PFSK-1 (cell line): ENCODE data around the gene NOL11.

Source experiments
- FOXP2 ChIP-seq: optimal IDR thresholded peaks from 2 replicates; pipeline ENCODE3; 2011; ENCODE audit warnings: borderline replicate concordance, control low read depth, inconsistent platforms; ENCODE audit not compliant: insufficient read depth; ENCODE audit errors: extremely low read length, extremely low read depth
- POLR2AphosphoS5 ChIP-seq: IDR thresholded peaks from 2 replicates; pipeline ENCODE4 v1.6.1; 2012; ENCODE audit warnings: low read depth, mild to moderate bottlenecking, control low read depth, low read length, moderate library complexity
- SIN3A ChIP-seq: IDR thresholded peaks from 2 replicates; pipeline ENCODE4 v1.6.1; 2012; ENCODE audit warnings: mild to moderate bottlenecking, low read length, moderate library complexity, borderline replicate concordance; ENCODE audit not compliant: insufficient read depth
- TAF1 ChIP-seq: IDR thresholded peaks from 2 replicates; pipeline ENCODE4 v1.6.1; 2012; ENCODE audit warnings: low read length, control low read depth, borderline replicate concordance; ENCODE audit not compliant: insufficient read depth
- TF ChIP-seq, protein P1 (sequence below), 2 experiments: IDR thresholded peaks; 2 replicates each; pipeline versions ENCODE4 v1.6.1 to v1.8.0; 2011 to 2012; ENCODE audit warnings: low read depth in 2 of 2, low read length in 2 of 2, control low read depth in 1 of 2, inconsistent platforms in 1 of 2, mild to moderate bottlenecking in 1 of 2, moderate library complexity in 1 of 2; ENCODE audit not compliant: insufficient read depth in 1 of 2

DNA sequence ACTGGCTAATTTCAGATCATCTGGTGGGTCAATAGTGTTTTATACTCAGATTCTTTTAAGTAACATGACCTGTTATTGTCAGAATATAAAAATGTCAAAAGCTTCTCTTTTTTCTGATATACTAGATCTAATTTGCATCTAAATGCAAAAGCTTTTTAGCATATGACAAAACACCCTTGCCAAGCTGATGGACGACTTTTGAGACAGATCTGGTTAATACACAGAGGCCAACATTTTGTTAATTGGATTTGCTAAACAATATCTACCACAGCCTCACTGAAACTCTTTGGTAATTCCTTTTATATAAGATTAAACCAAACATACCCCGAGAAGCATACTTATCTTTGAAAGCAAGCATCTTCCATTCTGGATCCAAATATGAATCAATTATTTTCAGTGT, 10.3 kb upstream of the NOL11 start:
- TF ChIP-seq, protein P1, sequence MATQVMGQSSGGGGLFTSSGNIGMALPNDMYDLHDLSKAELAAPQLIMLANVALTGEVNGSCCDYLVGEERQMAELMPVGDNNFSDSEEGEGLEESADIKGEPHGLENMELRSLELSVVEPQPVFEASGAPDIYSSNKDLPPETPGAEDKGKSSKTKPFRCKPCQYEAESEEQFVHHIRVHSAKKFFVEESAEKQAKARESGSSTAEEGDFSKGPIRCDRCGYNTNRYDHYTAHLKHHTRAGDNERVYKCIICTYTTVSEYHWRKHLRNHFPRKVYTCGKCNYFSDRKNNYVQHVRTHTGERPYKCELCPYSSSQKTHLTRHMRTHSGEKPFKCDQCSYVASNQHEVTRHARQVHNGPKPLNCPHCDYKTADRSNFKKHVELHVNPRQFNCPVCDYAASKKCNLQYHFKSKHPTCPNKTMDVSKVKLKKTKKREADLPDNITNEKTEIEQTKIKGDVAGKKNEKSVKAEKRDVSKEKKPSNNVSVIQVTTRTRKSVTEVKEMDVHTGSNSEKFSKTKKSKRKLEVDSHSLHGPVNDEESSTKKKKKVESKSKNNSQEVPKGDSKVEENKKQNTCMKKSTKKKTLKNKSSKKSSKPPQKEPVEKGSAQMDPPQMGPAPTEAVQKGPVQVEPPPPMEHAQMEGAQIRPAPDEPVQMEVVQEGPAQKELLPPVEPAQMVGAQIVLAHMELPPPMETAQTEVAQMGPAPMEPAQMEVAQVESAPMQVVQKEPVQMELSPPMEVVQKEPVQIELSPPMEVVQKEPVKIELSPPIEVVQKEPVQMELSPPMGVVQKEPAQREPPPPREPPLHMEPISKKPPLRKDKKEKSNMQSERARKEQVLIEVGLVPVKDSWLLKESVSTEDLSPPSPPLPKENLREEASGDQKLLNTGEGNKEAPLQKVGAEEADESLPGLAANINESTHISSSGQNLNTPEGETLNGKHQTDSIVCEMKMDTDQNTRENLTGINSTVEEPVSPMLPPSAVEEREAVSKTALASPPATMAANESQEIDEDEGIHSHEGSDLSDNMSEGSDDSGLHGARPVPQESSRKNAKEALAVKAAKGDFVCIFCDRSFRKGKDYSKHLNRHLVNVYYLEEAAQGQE (IDR thresholded peaks at IDR 0.05; ENCODE audit: insufficient read depth in 1 of 2, low read depth in 2 of 2, low read length in 2 of 2), result no peak
- no peak for TF ChIP-seq POLR2AphosphoS5
- no peak for TF ChIP-seq SIN3A
- no peak for TF ChIP-seq TAF1
- no peak for TF ChIP-seq FOXP2
